ENCODE measurements around the gene MFAP5.

GRCh38 chr12:8697476-8698131 lies 35.0 kb upstream of the MFAP5 start, which contains the start of gene RIMKLB:
- TF ChIP-seq EZH2 (IDR thresholded peaks at IDR 0.05; ENCODE audit: borderline replicate concordance, low read length) (no peak), CTCF (conservative IDR thresholded peaks at IDR 0.05 in 1 of 2, IDR thresholded peaks at IDR 0.05 in 1 of 2; ENCODE audit: extremely low read depth in 1 of 2, insufficient read depth in 1 of 2, low read depth in 1 of 2, low read length in 2 of 2) (no peak)
